Pulmonary artery endothelial cell (primary cell): ENCODE measurements around the gene TEX19. TPM values are rescaled to one million over a fixed set of nuclear protein-coding genes. Genes with fewer than 3 reads are reported as not detected.
"Not testable (repeated sequence)": the region's sequence is repeated elsewhere in the genome, so short reads cannot be mapped to it uniquely, and the experiment has no call there.

ENCODE experiments used
- DNase-seq: peaks from one replicate; pipeline ENCODE4 v3.0.0-alpha.2; 2011; ENCODE audit warnings: low read depth, low spot score
- total RNA-seq: library from RNA; depleted of rRNA; stranded (reverse); fragments of >200 nt; gene quantifications from 2 replicates; pipeline ENCODE4 v1.2.3, GENCODE V29; 2014

TEX19 gene
- total RNA-seq, 1 donor from 2014 or later: not detected

- DNase-seq: no peak
These were observed 49.4 kb downstream of the TEX19 start for GRCh38 chr17:82408288-82408937.

GRCh38 chr17:82408938-82409318, 49.9 kb downstream of the TEX19 start:
- DNase-seq: no peak

GRCh38 chr17:82410014-82410716, 51.1 kb downstream of the TEX19 start:
- DNase-seq: no peak

- DNase-seq: no peak
These were observed 52.5 kb downstream of the TEX19 start for GRCh38 chr17:82411396-82412053.

- DNase-seq: not testable (repeated sequence)
These were observed 53.0 kb downstream of the TEX19 start for GRCh38 chr17:82412081-82412480.

GRCh38 chr17:82412535-82413520, 53.8 kb downstream of the TEX19 start:
- DNase-seq: no peak

Other genes starting within 250 kb of the TEX19 start
- gene CCDC57, start 146.4 kb upstream of the TEX19 start, total RNA-seq: 6.9 and 9.3 TPM in 2 replicates
- gene SLC16A3, start 130.2 kb upstream of the TEX19 start, total RNA-seq: 101 and 137 TPM in 2 replicates
- gene CSNK1D, start 85.5 kb upstream of the TEX19 start, total RNA-seq: 58.5 and 58.9 TPM in 2 replicates
- not detected in 2 replicates for gene CD7, start 41.6 kb upstream of the TEX19 start, total RNA-seq
- gene SECTM1, start 25.5 kb upstream of the TEX19 start, total RNA-seq: 2.0 and 4.4 TPM in 2 replicates
- not detected in 2 replicates for gene UTS2R, start 12.5 kb downstream of the TEX19 start, total RNA-seq
- 9.6 and 11.3 TPM in 2 replicates for gene HEXD, start 59.1 kb downstream of the TEX19 start, total RNA-seq
- 32.4 and 36.7 TPM in 2 replicates for gene OGFOD3, start 59.3 kb downstream of the TEX19 start, total RNA-seq
- gene CYBC1, start 91.5 kb downstream of the TEX19 start, total RNA-seq: 44.8 and 52.4 TPM in 2 replicates
- gene NARF, start 99.5 kb downstream of the TEX19 start, total RNA-seq: 43.7 and 51.4 TPM in 2 replicates
- 29.7 and 31.6 TPM in 2 replicates for gene FOXK2, start 160.5 kb downstream of the TEX19 start, total RNA-seq